ENCODE results near the gene GRAP2. TPM values are rescaled to one million over a fixed set of nuclear protein-coding genes. Genes with fewer than 3 reads are reported as not detected.

GRAP2 gene
- total RNA-seq, 1 donor from 2014 or later: 0.24 TPM

DNA sequence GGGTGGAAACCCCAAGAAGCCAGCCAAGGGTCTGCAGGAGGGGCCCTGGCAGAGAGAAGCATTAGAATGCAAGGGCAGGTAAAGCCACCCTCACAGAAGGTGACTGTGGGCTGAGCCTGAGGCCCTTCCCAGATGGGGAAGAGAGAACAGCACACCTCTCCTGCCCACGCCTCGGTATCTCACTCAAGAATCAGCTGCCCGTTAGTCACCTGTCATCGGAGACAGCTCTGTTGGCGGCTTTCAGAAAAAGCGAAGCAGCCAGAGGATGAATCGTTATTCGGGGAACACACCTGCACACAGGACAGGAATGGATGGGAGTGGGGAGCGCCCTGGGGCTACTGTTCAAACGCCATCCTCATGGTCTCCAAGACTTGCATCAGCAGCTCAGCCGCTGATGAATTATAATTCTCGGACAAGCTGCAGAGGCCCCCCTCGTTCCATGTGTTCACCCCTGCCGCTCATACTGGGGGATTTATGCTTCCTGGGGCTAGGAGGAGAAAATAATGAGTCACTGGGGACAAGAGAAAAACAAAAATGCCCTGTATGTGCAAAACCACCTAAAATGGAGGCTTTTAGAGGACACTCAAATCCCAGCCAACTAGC is 37.7 kb downstream of the GRAP2 start:
- no peaks in the 10 kb centered on the region for H3K9me3 Mint-ChIP-seq
- no peak for TF ChIP-seq CTCF (conservative IDR thresholded peaks at IDR 0.05)
- DNase-seq (ENCODE audit: extremely low spot score, unreplicated experiment): no peak
- peaks cover 46% of the 10 kb centered on the region for H3K27me3 Mint-ChIP-seq
- no peak overlapping the region for H3K27ac Mint-ChIP-seq
- H3K4me3 Mint-ChIP-seq: no peak overlapping the region
- no peaks in the 10 kb centered on the region for H3K36me3 Mint-ChIP-seq
- peaks cover 12% of the 10 kb centered on the region for H3K4me1 Mint-ChIP-seq (ENCODE audit: unreplicated experiment)

- Mint-ChIP-seq H3K27ac (no peak overlapping the region), H3K4me1 (ENCODE audit: unreplicated experiment) (peaks cover 20% of the 10 kb centered on the region), H3K9me3 (no peaks in the 10 kb centered on the region), H3K4me3 (no peak overlapping the region), H3K36me3 (no peaks in the 10 kb centered on the region), H3K27me3 (peaks cover 39% of the 10 kb centered on the region)
- TF ChIP-seq CTCF (conservative IDR thresholded peaks at IDR 0.05): no peak
- DNase-seq (ENCODE audit: extremely low spot score, unreplicated experiment): no peak
These were observed 38.9 kb downstream of the GRAP2 start for GRCh38 chr22:39939830-39940229.

DNA sequence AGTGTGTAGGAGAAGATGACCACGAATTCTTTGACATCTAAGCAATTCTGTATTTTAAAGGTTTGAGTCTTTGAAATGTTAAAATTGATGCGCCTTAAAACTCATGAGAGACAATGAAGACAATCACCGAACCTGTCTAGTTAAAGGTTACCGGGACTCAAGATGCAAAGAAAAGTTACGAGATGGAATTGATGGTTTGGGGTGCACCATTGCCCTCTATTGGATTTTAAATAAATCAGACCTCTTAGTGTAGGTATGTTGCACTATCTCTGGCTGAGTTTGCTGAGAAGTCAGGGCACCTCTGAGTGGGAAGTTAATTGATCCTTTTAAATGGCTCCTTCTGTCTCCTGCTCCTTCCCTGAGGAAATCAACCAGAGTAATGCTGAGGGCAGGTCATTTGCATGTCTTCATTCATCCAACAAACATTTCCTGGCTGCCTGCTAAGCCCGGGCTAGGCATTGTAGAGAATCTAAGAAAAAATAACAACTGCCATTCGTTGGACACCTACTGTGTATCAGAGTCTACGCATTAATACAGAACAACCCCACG is 39.9 kb downstream of the GRAP2 start:
- Mint-ChIP-seq H3K27ac (no peak overlapping the region), H3K4me3 (no peak overlapping the region), H3K36me3 (no peaks in the 10 kb centered on the region), H3K9me3 (no peaks in the 10 kb centered on the region), H3K4me1 (ENCODE audit: unreplicated experiment) (peaks cover 25% of the 10 kb centered on the region), H3K27me3 (peaks cover 31% of the 10 kb centered on the region)
- no peak for TF ChIP-seq CTCF (conservative IDR thresholded peaks at IDR 0.05)
- DNase-seq (ENCODE audit: extremely low spot score, unreplicated experiment): no peak

DNA sequence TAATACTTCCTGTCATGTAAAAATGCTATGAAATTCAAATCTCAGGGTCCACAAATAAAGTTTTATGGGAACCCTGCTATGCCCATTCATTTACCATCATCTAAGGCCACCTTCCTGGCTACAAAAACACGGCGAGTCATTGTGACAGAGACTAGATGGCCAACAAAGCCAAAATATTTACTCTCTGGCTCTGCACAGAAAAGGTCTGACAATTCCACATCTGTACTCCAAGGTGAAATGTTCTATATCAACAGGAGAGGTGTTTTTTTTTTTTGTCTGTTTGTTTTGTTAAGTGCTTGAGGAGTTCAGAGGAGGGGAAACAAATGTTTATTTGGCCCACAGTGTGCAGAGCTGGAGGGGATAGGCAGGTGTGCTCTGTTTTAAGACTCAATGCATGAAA is 40.7 kb downstream of the GRAP2 start:
- Mint-ChIP-seq H3K4me1 (ENCODE audit: unreplicated experiment) (peaks cover 28% of the 10 kb centered on the region), H3K4me3 (no peak overlapping the region), H3K9me3 (no peaks in the 10 kb centered on the region), H3K36me3 (no peaks in the 10 kb centered on the region), H3K27ac (no peak overlapping the region), H3K27me3 (peaks cover 25% of the 10 kb centered on the region)
- DNase-seq (ENCODE audit: extremely low spot score, unreplicated experiment): no peak
- no peak for TF ChIP-seq CTCF (conservative IDR thresholded peaks at IDR 0.05)

DNA sequence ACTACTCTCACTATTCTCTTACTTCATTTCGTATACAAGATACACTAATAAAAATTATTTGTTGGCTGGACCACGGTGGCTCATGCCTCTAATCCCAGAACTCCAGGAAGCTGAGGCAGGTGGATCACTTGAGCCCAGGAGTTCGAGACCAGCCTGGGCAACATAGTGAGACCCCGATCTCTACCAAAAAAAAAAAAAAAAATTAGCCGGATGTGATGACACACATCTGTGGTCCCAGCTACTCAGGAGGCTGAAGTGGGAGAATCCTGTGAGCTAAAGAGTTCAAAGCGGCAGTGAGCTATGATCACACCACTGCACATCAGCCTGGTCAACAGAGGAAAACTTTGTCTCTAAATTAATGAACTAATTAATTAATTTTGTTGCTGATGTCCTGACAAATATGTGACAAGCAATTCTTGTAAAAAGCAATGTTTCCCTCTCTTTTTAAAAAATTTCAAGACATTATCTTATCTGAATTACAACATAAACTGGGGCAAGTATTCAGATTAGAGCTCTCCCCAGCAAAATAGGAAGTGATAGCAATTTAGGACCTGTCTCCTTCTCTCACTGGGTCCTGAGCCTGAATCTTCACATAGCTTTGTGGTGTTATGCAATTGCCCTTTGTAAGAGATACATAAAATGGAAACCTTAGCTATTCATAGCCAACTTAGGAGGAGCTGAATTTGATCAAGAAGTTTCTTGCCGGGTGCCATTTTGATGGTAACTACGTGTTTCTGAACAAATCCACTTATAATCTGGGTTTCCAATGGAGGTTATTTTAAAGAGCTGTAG is 41.8 kb downstream of the GRAP2 start:
- no peak for TF ChIP-seq CTCF (conservative IDR thresholded peaks at IDR 0.05)
- no peak for DNase-seq (ENCODE audit: extremely low spot score, unreplicated experiment)
- Mint-ChIP-seq H3K36me3 (no peaks in the 10 kb centered on the region), H3K9me3 (no peaks in the 10 kb centered on the region), H3K27me3 (peaks cover 14% of the 10 kb centered on the region), H3K4me1 (ENCODE audit: unreplicated experiment) (peaks cover 33% of the 10 kb centered on the region), H3K4me3 (no peak overlapping the region), H3K27ac (no peak overlapping the region)

Data from type B pancreatic cell (in vitro differentiated cells).